Stimulated activated CD4-positive, alpha-beta T cell treated with anti-CD3 and anti-CD28 coated beads, Interleukin-4, amount 100 ng/mL, for 48 hours (primary cell): Measurements from ENCODE around the gene KCNK17.
A peak's percentile ranks its signal among the peaks of the same experiment; 100 is the strongest.

Experiments
- DNase-seq, 2 donors: peaks; one replicate each; pipeline ENCODE4 v3.0.0-alpha.2; 2020; ENCODE audit warnings: low read depth in 2 of 2

KCNK17 gene

GRCh38 chr6:39335780-39336545 is 21.7 kb upstream of the KCNK17 start:
- no peak for DNase-seq

- DNase-seq, result no peak
Observed at GRCh38 chr6:39333644-39334438, 19.6 kb upstream of the KCNK17 start.

- DNase-seq, result no peak
Observed at GRCh38 chr6:39330476-39330875, 16.3 kb upstream of the KCNK17 start.

- no peak for DNase-seq
Observed at GRCh38 chr6:39330057-39330456, 15.8 kb upstream of the KCNK17 start.

DNA sequence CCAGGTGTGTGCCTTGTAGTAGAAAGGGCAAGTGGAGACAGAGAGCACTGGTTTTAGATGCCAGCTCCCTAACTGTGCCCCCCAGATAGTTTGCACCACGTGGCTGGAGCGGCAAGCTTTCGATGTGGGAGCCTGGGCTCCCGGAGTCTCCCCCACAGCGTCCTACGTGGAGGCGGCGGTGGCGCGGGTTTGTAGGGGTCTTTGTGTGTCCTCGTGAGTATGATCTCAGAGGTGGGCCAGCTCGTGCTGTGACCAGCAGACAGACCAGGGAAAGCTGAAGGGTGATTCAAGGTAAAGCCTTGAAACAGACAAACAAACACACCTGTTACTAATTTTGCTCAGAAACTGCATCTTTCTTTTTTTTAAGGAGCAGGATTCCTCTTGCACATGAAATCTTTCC is 13.8 kb upstream of the KCNK17 start:
- no peak for DNase-seq

DNA sequence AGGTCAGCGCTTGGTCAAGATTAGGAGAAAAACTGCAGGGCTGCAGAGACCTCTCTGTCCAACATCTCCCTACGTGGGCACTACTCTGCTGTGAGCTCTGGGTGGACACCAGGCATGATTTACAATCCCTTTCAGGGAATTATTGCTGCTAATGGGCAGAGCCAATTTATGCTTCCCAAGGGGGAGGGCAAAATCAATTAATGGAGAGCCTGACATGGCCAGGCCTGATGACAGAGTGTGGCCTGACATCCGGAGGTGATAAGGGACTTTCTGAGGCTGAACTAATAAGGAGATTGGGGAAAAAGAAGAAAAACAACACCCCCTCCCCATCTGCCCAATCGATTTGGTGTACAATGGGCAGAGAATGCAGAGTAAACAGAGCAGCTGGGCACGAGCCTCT is 13.3 kb upstream of the KCNK17 start:
- DNase-seq, result no peak

- no peak for DNase-seq
Observed at GRCh38 chr6:39322306-39322850, 8.2 kb upstream of the KCNK17 start, which contains the start of gene KCNK16. Gene KCNK16, minus strand, starts transcription at chr6:39322702. Its CDS starts 162 bp downstream, at chr6:39322540.

DNA sequence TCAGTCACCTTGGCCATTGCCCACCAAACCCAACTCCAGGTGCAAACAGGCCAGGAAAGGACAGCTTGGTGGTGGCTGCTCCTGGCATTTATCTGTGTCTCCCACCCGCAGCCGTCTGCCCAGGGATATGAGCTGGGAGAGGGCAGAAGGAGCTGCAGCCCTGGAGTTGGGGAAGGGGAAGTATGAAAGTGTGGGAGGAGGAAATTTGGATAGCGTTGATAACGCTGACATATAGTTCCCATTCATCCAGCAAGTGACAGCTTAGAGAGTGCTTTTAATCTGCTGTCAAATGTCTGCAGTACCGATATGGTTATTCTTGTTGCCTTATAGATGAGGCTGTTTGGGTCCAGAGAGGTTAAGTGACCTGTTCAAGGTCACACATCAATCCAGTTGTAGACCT is 7.5 kb upstream of the KCNK17 start:
- DNase-seq, result no peak

DNA sequence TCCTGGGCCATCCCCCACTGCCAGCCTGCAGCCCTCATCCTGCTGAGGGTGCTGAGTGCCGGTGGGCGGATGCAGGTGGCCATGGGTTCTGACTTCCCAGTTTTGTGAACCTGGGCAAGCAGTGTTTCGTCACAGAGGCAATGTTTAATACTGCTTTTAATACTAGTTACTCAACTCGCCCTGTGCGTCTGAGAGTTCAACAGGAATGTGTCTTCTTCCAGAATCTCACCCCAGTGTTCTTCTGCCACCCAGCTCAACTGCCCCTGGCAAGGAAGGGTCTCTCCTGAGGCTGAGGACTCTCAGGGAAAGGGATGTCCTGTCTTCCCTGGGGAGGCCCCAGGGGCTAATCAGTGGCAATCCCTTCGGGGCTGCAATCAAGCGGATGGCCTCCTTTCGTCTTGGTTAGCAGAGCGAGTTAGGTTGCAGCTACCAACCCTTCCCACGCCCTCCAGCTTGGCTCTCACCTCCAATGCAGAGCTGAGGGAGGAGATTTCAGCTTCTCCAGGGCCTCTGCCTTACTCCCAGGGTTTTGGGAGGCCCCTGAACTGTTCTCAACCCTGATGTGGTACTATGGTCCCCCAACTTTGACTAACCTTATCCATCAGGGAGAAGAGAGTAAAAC is 6.3 kb upstream of the KCNK17 start:
- no peak for DNase-seq

GRCh38 chr6:39319621-39320362 is 5.6 kb upstream of the KCNK17 start:
- no peak for DNase-seq

GRCh38 chr6:39317256-39317655 is 3.0 kb upstream of the KCNK17 start:
- no peak for DNase-seq

DNA sequence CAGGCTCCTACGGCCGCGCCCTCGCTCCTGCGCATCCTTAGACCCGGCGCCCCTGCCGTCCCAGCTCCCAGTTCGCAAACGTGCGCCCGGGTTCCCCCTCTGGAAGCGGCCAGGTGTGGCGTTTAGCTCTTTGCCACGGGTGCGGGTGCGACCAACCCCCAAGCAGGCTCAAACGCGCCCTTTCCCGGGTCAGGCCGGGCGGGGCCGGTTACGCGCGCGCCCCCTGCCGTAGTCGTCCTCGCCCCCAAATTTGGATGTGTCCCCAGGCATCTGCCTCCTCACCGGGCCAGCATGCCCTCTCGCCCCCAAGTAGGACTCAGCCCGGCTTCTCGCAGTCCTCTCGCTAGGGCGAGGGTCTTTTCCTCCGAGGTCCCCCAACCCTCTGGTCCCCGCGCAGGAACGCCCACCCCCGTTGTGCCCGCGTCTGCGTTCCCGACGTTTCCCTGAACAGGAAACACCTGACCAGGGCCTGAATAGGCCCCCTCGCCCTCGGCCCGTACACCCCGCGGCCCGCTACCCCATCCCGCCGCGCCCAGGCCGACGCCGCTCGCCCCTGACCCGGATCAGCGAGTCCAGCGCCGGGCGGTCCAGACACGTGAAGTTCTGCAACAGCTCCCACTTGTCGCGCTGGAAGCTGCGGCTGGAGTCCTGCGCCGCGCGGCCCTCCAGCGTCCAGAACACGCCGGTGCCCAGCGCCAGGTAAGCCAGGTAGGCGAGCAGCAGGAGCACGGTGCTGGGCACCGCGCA is 520 bp downstream of the KCNK17 start:
- no peak for DNase-seq

DNA sequence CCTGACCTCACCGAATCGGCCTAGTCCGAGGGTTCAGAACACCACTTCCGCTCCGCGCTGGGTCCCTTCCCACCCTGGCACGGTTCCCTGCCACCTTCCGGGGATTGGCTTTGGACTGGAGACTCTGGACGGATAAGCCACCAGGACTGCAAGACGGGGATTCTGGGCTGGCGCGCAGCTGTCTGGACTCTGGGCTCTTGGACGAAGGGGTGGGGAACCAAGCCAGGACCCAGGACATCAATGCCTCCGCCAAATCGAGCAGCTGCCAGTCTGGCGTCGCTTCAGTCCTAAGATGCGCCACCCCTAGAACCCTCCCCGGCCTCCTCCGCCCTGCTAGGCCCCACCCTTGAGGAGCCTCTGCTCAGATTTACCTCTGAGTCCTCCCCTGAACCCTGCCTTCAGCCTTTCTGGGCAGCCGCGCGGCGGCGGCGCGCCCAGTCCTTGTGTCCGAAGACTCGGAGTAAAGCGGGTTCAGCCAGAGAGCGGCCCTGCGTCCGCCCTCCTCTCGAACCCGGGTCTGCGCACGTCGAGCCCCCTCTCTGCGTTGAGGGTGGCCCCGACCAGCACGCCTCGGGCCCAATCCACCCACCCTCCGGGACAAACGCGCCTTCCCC is 1.2 kb downstream of the KCNK17 start:
- no peak for DNase-seq

- DNase-seq, result no peak
Observed at GRCh38 chr6:39310542-39310941, 3.7 kb downstream of the KCNK17 start.

DNA sequence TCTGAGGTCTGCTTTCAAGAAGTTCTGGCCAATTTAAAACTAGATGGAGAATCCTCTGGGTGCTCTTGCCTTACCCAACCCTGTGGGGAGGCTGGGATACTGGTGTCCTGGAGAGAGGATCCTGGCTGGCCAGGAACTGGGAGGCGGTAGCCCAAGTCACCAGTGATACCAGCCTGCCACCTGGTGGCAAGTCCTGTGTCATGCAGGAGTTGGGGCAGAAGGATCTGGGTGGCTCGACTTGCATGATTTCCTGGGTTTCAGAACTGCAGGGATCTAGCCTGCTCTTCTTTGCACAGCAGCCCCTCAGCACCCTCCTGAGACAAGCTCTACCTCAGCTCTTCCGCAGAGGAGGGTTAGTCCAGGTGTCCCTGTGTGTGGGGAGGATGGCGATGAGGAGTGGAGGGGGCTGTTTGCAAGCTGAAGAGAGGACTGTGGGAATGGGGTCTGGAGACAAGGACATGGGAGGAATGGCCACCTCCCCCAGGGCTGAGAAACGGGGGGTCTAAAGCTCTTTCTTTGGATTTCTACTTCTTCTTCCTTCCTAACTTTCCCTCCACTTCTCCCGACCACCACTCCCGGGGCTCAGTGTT is 4.2 kb downstream of the KCNK17 start:
- peak; percentile 57 to 59 for DNase-seq

DNA sequence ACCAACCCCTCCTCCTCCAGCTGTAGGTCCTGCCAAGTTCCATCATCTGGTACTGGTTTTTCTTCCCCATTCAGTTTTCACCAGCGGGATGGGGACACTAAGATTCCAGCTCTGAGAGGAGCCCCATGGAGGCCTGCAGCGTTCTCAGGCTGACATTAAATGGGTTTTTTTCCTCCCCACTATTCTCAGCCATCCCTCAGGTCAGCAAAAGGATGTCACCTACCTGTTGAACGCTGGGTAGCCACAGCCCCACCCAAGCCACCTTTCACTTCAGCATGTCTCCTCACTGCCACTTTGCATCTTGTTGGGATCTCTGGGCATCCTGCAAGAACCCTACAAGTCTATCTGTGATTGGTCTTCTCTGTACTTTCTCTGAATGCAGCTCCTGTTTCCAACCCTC is 6.8 kb downstream of the KCNK17 start:
- no peak for DNase-seq

DNA sequence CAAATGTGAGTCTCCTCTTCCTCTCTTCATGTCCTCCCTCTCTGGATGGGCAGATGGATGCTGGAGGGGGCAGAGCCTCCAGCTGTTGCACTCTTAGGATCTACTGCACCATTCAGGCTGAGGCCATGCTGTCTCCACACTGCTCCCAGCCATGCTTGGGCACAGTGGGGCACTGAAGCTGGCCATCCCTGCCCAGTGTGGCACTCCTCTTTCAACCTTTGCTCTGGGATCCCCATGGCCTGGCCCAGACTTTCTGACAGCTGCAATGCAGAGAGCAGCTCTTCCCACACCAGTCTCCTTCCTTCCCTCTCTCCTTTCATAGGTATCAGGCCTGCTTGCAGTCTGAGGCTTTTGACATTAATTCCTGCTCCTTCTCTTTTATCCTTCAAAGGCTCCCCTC is 9.3 kb downstream of the KCNK17 start:
- DNase-seq, result no peak

GRCh38 chr6:39303425-39304153 is 10.6 kb downstream of the KCNK17 start:
- no peak for DNase-seq

DNA sequence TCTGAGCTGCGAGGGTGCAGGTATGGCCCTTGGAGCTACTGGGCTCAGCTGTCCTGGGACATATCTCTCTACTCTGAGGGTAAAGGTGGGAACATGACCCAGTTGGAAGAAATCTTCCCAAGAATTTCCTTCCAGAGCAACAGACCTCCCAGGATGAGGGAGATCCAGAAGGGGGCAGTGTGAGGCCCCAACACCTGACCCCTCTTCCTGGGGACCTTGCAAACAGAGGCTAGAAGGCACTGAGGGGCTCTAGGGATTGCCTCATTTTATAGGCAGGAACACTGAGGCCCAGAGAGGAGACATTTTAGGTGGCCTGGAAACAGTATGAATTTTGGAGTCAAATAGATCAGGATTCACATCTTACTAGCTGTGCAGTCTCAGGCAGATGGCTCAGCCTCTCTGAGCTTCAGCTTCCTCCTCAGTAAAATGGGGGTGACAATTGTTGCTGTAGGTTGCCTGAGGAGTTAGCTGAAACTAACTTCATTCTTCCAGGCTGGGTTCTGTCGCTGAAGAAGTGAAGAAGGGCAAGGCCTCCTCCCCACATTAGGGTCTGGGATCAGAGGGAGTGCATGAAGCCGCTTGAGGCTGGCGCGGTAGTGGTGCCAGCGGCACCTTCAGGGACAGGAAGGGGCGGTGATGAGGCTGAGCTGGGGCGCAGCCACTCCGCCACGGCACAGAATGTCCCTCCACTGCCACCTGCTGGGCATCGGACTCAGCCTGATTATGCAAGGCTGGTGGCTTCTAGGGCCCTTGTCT is 11.4 kb downstream of the KCNK17 start:
- DNase-seq, result peak; percentile 87 to 91
